HG02642 (cell line): Measurements from ENCODE around the gene GUCA1C.

ENCODE experiments used
- ATAC-seq: cut with Tn5 transposase; IDR thresholded peaks from one replicate; pipeline ENCODE4 v1.9.1; 2021; ENCODE audit warnings: mild to moderate bottlenecking; ENCODE audit not compliant: unreplicated experiment, poor library complexity

Gene GUCA1C, protein sequence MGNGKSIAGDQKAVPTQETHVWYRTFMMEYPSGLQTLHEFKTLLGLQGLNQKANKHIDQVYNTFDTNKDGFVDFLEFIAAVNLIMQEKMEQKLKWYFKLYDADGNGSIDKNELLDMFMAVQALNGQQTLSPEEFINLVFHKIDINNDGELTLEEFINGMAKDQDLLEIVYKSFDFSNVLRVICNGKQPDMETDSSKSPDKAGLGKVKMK

DNA sequence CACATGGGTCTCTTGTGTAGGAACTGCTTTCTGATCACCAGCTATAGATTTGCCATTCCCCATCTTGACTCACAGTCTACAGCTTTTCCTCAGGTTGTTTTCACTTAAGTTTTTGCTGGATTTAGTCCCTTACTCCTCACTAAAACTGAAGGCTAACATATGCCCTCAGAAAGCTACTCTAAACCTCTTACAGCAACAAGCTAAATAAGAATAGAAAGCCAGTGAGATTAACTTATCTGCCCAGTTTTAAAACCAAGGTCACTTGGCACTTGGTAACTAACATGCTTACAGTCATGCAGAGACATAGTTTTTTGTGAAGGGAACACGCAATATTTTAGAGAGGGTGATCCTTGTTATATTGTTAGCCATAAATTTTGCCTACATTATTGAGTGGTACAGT lies at the start of gene GUCA1C:
GUCA1C (minus strand) TSS at position 180 of the 400 bp plus-strand sequence; CDS start at position 63, 117 bp downstream.
- ATAC-seq, result no peak

DNA sequence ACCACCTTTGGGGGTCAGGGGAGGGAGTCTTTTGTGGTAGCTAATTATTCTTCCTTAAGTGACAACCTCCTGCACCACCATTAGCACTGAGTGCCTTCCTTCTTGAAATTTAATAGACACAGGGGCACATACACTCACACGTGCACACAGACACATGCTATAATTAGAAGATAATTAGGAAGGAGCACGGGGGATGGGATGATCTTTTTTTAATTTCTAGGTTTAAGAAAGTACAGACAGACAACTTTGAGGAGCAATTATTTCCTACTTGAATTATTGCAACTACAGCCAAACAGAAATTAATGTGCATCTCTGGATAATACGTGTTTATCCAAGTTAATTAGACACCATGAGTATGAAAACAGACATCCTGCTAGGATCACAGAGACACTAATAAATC lies 44.8 kb upstream of the GUCA1C start:
- no peak for ATAC-seq

DNA sequence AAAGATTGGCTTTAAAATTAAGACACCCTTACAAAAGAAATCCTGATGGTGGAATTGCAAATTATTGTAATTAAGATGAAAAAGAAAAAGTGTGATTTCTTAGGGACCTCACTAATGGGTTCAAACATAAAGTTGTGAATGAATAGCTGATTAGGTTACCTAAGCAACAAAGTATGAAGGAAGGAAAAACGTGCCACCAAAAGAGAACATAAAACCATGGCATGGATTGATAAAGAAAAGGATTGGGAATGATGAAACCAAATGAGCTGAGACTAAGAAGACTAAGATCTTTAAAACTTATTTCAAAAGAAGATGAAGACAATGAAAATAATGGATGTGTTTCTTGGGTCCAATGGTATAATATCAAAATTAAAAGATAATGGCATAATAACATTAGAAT lies 32.2 kb upstream of the GUCA1C start:
- no peak for ATAC-seq

DNA sequence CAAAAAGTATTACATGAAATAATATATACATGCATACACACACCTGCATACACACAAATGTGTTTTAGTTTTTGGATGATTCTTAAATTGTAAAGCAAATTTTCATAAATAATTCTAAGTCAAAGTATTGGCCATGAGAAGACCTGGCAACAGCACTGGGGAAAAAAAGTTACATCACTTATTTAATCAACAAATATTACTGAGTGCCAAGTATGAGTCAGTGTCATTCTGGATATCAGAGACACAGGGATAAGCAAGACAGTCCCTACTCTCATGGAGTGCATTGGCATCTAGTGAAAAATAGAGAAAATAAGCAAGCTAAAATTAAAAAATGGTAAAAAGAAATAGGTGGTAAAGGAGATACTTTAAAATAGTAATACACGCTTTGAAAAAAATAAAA lies 29.4 kb upstream of the GUCA1C start:
- no peak for ATAC-seq

DNA sequence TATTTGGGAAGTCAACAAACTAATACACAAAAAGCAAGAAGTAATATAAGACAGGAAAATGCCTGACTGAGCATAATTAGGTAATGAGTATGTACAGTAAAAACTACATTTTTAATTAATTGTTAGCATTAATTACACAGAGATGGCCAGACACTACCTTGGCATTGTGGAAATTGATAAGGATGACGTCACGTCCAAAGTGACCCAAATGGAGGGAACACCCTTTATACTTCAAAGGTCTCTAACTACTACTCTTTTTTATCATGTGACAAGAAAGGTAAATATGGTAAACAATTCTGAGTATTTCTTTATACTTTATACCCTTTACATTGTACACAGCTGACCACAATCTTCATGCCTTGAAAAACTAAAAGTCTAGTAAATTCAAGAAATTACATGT lies 22.4 kb upstream of the GUCA1C start:
- ATAC-seq, result no peak

DNA sequence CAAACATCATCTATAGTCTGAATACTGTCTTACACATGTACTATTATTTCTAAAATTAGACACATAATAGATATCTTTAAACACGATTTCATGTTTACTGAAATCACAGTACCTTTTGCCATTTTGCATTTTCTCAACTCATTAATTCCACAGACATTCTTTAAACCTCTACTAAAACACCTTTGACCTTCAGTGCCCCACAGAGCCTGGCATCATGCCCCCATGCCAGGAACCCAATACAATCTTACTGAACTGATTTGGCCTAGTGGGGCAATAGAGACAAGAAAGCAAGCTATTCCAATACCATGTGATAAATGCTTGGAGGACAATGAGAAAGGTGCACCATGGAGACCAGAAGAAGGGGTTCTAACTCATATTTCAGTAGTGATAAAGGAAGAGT lies 19.3 kb upstream of the GUCA1C start:
- no peak for ATAC-seq

DNA sequence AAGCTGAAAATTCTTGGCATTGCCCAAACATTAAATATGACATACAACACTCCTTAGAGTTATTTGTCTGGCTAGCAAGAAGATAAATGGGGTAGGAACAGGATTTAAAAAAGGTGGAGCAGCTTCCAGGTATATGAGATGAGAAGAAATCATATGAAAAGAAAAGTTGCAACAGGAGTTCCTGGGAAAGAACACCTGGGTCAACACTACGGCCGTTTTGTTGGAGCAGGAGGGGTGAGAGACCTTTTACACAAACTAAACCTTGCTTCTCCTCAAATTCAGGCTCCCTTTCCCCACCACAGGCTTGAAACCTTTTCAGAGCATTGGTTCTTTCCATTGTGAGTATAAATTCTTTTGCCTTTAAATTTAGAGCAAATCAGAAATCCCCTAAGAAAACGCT lies 18.8 kb upstream of the GUCA1C start:
- ATAC-seq, result no peak

DNA sequence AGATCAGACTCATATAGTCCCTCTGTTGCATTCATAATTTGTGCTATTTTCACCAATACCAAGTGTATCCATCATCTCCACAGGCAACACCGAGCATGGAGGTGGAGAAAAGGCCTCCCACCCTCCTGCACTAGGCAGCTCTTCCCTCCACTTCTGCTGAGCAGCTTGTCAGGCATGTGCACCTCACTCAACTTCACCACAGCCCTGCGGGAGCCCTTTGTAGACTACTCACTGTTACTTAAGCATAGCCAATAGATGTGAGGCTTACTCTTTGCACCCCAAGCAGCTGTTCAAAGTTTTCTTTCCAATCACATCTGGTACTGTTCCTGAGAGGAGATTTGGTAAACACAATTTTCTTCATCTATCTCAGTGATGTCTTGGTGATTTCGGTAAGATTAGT lies 16.9 kb upstream of the GUCA1C start:
- no peak for ATAC-seq

DNA sequence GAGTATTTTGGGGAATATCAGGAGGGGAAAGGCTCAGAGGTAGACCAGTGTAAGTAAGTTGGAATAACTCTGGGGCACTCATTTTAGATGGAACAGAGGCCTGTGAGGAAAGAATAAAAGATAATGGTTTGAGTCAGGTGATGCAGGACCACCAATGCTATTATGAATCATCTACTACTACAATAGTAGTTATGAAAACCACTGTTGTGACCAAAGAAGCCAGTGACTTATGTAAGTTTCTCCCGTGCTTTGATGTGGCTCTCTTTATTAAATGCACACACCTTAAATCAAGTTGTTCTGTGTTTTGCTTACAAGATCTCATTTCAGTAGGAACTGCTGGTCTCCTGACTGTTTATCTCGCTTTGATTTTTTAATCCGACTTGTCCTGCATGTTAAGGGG lies 13.1 kb upstream of the GUCA1C start:
- no peak for ATAC-seq

DNA sequence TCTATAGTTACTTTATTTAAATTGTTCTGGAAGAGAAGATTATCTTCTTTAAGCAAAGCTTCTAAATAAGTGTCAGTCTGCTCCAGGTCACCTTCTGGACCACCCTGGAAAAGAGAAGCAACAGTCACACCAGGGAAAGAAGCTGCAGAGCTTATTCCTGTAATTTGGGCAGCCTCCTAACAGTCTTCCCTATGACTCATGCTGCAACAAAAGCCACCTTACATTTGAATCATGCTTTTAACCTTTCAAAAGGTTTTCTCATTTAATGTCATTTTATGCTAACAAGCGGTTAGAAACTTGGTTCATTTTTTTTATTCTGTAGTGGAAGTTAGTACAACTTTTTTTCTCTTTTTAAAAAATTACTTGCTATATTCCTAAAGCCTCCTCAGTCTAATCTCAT lies 5.3 kb upstream of the GUCA1C start:
- ATAC-seq, result no peak

DNA sequence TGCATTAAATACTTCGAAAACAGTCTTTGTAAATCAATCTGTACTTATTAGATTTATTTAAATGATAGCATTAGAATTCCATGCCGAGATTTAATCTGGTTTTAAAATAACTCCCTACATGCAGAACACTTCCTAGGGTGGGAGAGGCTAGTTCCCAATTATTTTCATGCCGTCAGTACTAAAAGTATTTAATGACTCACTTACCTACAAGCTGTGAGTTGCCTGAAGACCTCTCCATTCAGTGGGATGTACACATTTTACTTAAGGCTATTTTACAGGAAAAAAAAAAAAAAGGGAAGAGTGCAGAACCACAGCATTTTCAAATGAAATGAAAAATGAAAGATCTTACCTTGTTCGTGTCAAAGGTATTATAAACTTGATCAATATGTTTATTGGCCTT lies 469 bp downstream of the GUCA1C start:
- no peak for ATAC-seq

DNA sequence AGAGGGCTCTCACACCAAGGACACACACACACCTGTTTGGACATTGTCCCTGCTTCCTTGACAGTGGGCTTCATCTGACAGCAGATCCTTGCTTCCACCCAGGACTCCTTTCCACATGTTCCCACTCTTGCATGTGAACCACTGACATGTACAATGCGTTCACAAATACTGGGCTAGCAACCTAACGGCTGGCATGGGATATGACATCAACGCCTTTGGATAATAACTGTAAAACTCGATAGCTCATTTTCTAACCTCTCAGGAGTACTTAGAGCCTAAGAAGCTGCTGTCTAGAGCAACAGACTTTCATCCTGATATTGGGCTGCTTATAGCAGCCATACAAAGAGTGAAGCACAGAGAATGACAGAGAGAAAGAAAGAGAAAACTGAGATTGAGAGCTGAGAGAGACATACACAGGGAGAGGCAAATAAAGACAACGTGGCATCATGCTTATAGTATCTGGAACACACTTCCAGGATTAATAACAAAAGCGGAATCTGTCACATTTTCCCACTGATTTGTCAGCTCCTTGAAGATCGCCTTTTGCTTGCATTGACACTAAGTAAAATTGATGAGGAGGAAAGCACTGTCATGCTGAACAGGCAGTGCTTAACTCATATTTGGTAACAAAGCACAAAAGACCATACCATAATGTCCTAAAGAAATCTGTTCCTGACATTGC lies 1.7 kb downstream of the GUCA1C start:
- ATAC-seq, result no peak

DNA sequence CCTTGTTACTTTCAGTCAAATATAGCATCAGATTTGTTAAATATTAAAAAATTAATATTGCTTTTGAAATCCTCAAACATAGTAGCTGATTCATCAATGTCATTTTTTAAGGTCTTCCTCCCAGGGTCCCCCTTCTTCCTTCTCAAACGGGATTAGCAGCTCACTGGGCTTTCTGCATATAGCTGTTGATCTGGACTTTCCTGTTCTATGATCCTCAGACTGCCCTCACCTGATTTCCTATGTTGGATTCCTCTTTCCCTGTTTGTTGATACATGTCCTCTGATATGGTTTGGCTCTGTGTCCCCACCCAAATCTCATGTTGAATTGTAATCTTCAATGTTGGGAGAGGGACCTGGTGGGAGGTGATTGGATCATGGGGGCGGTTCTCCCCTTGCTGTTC lies 5.8 kb downstream of the GUCA1C start:
- ATAC-seq, result no peak

DNA sequence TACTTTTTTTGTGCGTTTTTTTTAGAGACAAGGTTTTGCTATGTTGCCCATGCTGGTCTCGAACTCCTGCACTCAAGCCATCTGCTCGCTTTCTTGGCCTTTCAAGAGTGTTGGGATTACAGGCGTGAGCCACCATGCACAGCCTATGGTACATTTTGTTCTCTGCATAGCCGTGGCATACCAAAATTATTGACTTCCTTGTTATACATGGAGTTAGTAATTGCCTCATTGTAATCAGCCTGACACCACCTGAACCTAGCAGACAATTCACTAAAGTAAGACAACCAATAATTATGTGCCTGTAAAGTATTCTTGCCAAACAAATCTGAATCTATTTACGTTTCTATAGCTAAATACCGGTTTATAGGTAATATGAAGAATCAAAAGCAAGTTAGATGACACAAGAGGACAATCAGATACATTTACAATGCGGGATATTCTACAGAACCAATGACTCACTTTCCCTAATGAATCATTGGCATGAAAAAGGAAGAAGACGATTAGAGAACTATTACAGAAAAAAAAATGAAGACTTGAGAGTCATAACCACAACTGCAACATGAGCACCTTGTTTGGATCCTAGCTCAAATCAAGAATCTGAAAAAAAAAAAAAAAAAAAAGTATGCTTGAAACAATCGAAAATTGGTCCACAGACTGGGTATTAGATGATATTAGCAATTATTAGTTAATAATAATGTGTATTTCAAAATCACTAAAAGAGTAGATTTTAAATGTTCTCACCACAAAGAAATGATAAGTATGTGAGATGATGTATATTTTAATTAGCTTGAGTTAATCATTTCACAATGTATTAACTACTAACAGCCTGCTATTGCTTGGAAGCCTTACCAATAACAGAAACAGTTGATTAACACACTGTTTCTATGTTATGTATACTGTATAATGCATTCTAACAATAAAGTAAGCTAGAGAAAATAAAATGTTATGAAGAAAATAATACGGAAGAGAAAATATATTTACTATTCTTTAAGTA lies 7.1 kb downstream of the GUCA1C start:
- ATAC-seq, result no peak

DNA sequence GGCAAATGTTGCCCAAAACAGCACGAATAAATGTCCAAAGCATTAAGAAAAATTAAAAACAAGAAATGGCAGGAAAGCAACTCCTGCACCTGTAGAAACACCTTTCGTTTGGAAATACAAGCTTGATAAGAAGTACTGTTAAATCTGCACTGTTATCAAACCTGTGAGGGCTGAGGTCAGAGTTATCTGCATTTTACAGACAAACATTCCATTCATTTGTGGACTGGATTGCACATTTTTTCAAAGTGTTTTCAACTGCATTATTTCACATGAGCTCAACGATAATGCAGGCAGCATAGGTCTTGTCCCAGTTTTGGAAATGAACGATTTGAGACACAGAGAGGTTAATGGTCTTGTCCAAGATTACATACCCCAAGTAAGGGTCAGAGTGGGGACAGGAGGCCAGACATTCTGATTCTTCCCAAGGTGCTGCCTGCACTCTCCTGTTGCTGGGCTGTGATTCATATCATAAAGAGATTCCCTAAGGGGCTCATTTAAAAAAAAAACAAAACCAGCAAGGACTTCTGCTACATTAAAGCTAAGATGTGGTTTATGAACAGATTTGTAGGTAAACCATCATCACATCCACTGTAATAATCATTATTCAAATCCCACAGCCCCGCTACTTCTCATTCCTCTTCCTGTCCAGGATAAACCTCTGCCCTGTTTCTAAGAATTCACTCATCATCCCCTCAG lies 13.0 kb downstream of the GUCA1C start:
- ATAC-seq, result no peak

DNA sequence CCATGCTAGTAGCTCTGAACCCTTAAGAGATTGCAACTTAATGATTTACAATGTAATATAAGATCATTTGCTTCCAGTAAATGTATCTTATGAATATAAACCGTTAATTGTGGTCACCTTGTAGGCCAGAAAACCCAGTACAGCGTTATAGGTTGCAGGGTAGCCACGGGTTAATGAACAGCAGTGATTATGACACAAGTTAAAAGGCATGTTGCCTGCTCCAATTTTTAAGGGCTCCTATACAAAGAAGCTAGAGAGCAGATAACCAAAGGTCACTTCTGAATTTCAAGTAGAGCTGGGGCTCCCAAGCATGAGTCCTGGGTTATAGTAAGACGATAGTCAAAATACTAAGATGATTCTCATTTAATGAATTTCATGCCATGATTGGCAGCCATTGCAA lies 13.5 kb downstream of the GUCA1C start:
- no peak for ATAC-seq

DNA sequence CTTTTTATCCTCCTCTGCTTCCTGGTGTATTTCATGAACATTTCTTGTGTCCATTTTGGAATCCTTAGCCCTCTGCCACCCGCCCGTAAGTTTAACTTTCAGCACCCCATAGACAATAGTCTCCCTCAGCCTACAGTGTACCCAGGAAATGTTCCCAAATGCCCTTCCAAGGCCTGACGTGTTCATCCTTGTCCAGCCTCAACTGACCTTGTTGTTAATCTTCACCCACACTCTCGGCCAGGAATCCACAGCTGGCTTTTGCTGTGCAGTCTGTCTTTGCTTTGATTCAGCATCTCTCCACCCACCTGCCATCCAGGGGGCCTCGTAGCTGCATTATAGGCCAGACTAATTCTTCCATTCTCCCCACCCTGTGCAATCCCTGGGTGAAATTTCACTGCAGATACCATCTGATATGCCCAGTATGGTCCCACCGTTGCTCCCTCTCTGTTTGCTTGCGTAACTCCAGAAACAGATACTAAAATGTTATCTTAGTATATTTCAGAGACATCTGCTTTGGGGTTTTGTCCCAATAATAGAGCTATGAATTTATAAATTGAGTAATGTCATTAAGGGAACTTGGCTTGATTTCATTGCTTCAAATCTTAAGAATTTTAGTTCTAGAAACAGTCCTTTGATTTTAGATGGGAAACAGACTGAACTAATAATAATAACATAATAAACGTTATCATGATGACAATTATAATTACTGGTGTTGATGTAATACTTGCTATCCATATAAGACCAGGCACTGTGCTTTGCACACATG lies 16.6 kb downstream of the GUCA1C start:
- no peak for ATAC-seq

DNA sequence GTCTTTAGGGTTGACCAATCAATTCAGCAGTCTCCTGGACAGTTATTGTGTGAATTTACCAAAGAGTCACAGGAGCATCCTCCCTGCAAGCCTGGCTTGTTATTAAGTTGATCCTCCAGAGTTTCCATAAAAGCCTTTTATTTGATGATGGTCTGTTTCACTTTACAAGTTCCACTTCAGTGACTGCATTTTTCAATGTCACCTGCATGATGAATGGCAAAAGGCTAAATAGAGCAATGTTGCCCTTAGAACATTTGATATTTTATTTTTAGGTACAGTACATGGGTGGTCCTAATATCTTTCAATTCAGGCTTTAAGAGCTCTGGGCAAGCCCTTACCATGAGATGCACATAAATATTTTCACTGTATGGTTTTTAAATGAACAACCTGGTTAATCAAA lies 22.6 kb downstream of the GUCA1C start:
- no peak for ATAC-seq

DNA sequence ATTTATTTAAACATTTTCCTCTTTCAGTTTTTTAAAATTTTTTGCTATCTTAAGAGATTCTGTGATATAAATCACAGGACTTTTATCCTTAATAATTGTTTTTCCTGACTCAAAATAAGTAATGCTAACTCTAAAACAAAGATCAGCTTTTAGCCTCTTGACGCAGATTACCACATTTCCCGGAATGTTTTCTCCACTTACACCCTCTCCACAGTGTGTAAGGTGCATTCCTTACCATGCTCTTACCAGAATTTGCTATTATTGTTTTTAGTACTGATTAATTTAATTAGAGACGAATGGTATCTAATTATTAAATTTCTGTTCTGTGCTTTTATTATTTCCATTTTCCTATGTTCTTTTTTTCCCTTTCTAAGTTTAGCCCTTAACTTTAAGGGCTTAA lies 34.8 kb downstream of the GUCA1C start:
- no peak for ATAC-seq
